ENCODE data around the gene ZNF750.

The ZNF750 gene

GRCh38 chr17:82884970-82885353 is 45.1 kb upstream of the ZNF750 start:
- TF ChIP-seq CTCF (IDR thresholded peaks at IDR 0.05; ENCODE audit: insufficient read depth, low read length) (no peak), REST (IDR thresholded peaks at IDR 0.05; ENCODE audit: insufficient replicate concordance, low read depth) (no peak)
- no peaks in the 10 kb centered on the region for H3K27me3 ChIP-seq (ENCODE audit: insufficient read depth, poor library complexity, severe bottlenecking)
- H3K4me3 ChIP-seq (replicated peaks; ENCODE audit: insufficient read depth, low read length), result no peak overlapping the region
- no peak overlapping the region for H3K27ac ChIP-seq (replicated peaks)
- no peak for DNase-seq (ENCODE audit: low read depth in 1 of 2, low spot score in 1 of 2)

GRCh38 chr17:82884341-82884969 is 44.6 kb upstream of the ZNF750 start:
- no peak for DNase-seq (ENCODE audit: low read depth in 1 of 2, low spot score in 1 of 2)
- no peak overlapping the region for H3K27ac ChIP-seq (replicated peaks)
- TF ChIP-seq GABPA (IDR thresholded peaks at IDR 0.05; ENCODE audit: low read depth), result no peak
- TF ChIP-seq REST (IDR thresholded peaks at IDR 0.05; ENCODE audit: insufficient replicate concordance, low read depth), result no peak
- no peak for TF ChIP-seq SPI1 (IDR thresholded peaks at IDR 0.05; ENCODE audit: borderline replicate concordance, low read depth)
- TF ChIP-seq CTCF (IDR thresholded peaks at IDR 0.05; ENCODE audit: insufficient read depth, low read length), result no peak
- TF ChIP-seq POLR2AphosphoS5 (IDR thresholded peaks at IDR 0.05; ENCODE audit: low read depth), result no peak
- H3K27me3 ChIP-seq (ENCODE audit: insufficient read depth, poor library complexity, severe bottlenecking), result no peaks in the 10 kb centered on the region
- no peak overlapping the region for H3K4me3 ChIP-seq (replicated peaks; ENCODE audit: insufficient read depth, low read length)

GRCh38 chr17:82883419-82884031 is 43.7 kb upstream of the ZNF750 start:
- TF ChIP-seq SPI1 (IDR thresholded peaks at IDR 0.05; ENCODE audit: borderline replicate concordance, low read depth) (no peak), POLR2AphosphoS5 (IDR thresholded peaks at IDR 0.05; ENCODE audit: low read depth) (no peak), REST (IDR thresholded peaks at IDR 0.05; ENCODE audit: insufficient replicate concordance, low read depth) (no peak), CTCF (IDR thresholded peaks at IDR 0.05; ENCODE audit: insufficient read depth, low read length) (no peak), GABPA (IDR thresholded peaks at IDR 0.05; ENCODE audit: low read depth) (no peak)
- no peak overlapping the region for H3K27ac ChIP-seq (replicated peaks)
- no peaks in the 10 kb centered on the region for H3K27me3 ChIP-seq (ENCODE audit: insufficient read depth, poor library complexity, severe bottlenecking)
- DNase-seq (ENCODE audit: low read depth in 1 of 2, low spot score in 1 of 2), result no peak
- no peak overlapping the region for H3K4me3 ChIP-seq (replicated peaks; ENCODE audit: insufficient read depth, low read length)

Measured in HL-60 (cell line).